HuH-7 (cell line): Measurements from ENCODE around the gene KCNK13.

Experiments used
- DNase-seq: peaks from one replicate; pipeline ENCODE4 v3.0.0; 2011; ENCODE audit warnings: low spot score

Gene KCNK13

GRCh38 chr14:90132821-90133570 lies 71.2 kb downstream of the KCNK13 start:
- DNase-seq: no peak

GRCh38 chr14:90136904-90137303 lies 75.1 kb downstream of the KCNK13 start:
- no peak for DNase-seq

- DNase-seq: no peak
Observed at GRCh38 chr14:90137807-90138206, 76.0 kb downstream of the KCNK13 start.

GRCh38 chr14:90139199-90139598 lies 77.4 kb downstream of the KCNK13 start:
- DNase-seq: no peak

GRCh38 chr14:90140298-90140955 lies 78.6 kb downstream of the KCNK13 start:
- no peak for DNase-seq

GRCh38 chr14:90140956-90141316 lies 79.1 kb downstream of the KCNK13 start:
- DNase-seq: no peak

GRCh38 chr14:90153429-90153828 lies 91.6 kb downstream of the KCNK13 start:
- no peak for DNase-seq

- DNase-seq: no peak
Observed at GRCh38 chr14:90154110-90154509, 92.3 kb downstream of the KCNK13 start.

GRCh38 chr14:90159146-90159545 lies 97.4 kb downstream of the KCNK13 start:
- no peak for DNase-seq

- no peak for DNase-seq
Observed at GRCh38 chr14:90159688-90160087, 97.9 kb downstream of the KCNK13 start.

GRCh38 chr14:90161129-90161528 lies 99.3 kb downstream of the KCNK13 start:
- no peak for DNase-seq

- DNase-seq: no peak
Observed at GRCh38 chr14:90168425-90169105, 106.8 kb downstream of the KCNK13 start.

- DNase-seq: no peak
Observed at GRCh38 chr14:90175631-90176030, 113.8 kb downstream of the KCNK13 start.

- no peak for DNase-seq
Observed at GRCh38 chr14:90177539-90178189, 115.9 kb downstream of the KCNK13 start.

- DNase-seq: no peak
Observed at GRCh38 chr14:90179357-90179756, 117.6 kb downstream of the KCNK13 start.

GRCh38 chr14:90179809-90180779 lies 118.3 kb downstream of the KCNK13 start:
- DNase-seq: no peak

- DNase-seq: no peak
Observed at GRCh38 chr14:90184094-90184493, 122.3 kb downstream of the KCNK13 start.

- DNase-seq: no peak
Observed at GRCh38 chr14:90184571-90185266, 122.9 kb downstream of the KCNK13 start.

GRCh38 chr14:90188588-90188987 lies 126.8 kb downstream of the KCNK13 start:
- no peak for DNase-seq

- no peak for DNase-seq
Observed at GRCh38 chr14:90191154-90191553, 129.4 kb downstream of the KCNK13 start.

GRCh38 chr14:90191585-90191984 lies 129.8 kb downstream of the KCNK13 start:
- DNase-seq: no peak
